GM18909 (cell line): ENCODE measurements around the gene KCNIP4.

Source experiments
- ATAC-seq: cut with Tn5 transposase; IDR thresholded peaks from one replicate; pipeline ENCODE4 v1.9.1; 2021; ENCODE audit warnings: mild to moderate bottlenecking; ENCODE audit not compliant: unreplicated experiment, poor library complexity

The KCNIP4 gene

GRCh38 chr4:21856754-21857153 lies 91.8 kb downstream of the KCNIP4 start:
- ATAC-seq = no peak

- no peak for ATAC-seq
Measured at GRCh38 chr4:21856301-21856700, 92.3 kb downstream of the KCNIP4 start.

GRCh38 chr4:21849077-21849476 lies 99.5 kb downstream of the KCNIP4 start:
- ATAC-seq = no peak

GRCh38 chr4:21848021-21848420 lies 100.6 kb downstream of the KCNIP4 start:
- ATAC-seq = no peak

GRCh38 chr4:21845663-21846062 lies 102.9 kb downstream of the KCNIP4 start:
- no peak for ATAC-seq

GRCh38 chr4:21835712-21836111 lies 112.9 kb downstream of the KCNIP4 start:
- ATAC-seq = no peak

- no peak for ATAC-seq
Measured at GRCh38 chr4:21830272-21830671, 118.3 kb downstream of the KCNIP4 start.

GRCh38 chr4:21827575-21827974 lies 121.0 kb downstream of the KCNIP4 start:
- ATAC-seq = no peak

- ATAC-seq = no peak
Measured at GRCh38 chr4:21826071-21826470, 122.5 kb downstream of the KCNIP4 start.

GRCh38 chr4:21819086-21819485 lies 129.5 kb downstream of the KCNIP4 start:
- ATAC-seq = no peak

- ATAC-seq = no peak
Measured at GRCh38 chr4:21815651-21816377, 132.8 kb downstream of the KCNIP4 start.

- ATAC-seq = no peak
Measured at GRCh38 chr4:21811565-21811964, 137.0 kb downstream of the KCNIP4 start.

- no peak for ATAC-seq
Measured at GRCh38 chr4:21806991-21807390, 141.6 kb downstream of the KCNIP4 start.

- no peak for ATAC-seq
Measured at GRCh38 chr4:21802406-21802805, 146.2 kb downstream of the KCNIP4 start.

GRCh38 chr4:21801661-21802385 lies 146.7 kb downstream of the KCNIP4 start:
- no peak for ATAC-seq

- no peak for ATAC-seq
Measured at GRCh38 chr4:21795091-21795490, 153.5 kb downstream of the KCNIP4 start.

- no peak for ATAC-seq
Measured at GRCh38 chr4:21792736-21793135, 155.8 kb downstream of the KCNIP4 start.

- ATAC-seq = no peak
Measured at GRCh38 chr4:21790438-21791029, 158.0 kb downstream of the KCNIP4 start.

GRCh38 chr4:21780148-21780547 lies 168.4 kb downstream of the KCNIP4 start:
- ATAC-seq = no peak

- ATAC-seq = no peak
Measured at GRCh38 chr4:21778702-21779101, 169.9 kb downstream of the KCNIP4 start.

GRCh38 chr4:21775703-21776102 lies 172.9 kb downstream of the KCNIP4 start:
- no peak for ATAC-seq
